Dermis blood vessel endothelial cell (primary cell): ENCODE data around the gene MCEMP1. TPM values are rescaled to one million over a fixed set of nuclear protein-coding genes. Genes with fewer than 3 reads are reported as not detected.

ENCODE experiments used
- DNase-seq: peaks from one replicate; pipeline ENCODE4 v3.0.0; 2010
- total RNA-seq: library from RNA; depleted of rRNA; stranded (reverse); fragments of >200 nt; gene quantifications from 2 replicates; pipeline ENCODE4 v1.2.3, GENCODE V29; 2014

Gene MCEMP1
- total RNA-seq, 1 donor from 2014 or later = not detected

DNA sequence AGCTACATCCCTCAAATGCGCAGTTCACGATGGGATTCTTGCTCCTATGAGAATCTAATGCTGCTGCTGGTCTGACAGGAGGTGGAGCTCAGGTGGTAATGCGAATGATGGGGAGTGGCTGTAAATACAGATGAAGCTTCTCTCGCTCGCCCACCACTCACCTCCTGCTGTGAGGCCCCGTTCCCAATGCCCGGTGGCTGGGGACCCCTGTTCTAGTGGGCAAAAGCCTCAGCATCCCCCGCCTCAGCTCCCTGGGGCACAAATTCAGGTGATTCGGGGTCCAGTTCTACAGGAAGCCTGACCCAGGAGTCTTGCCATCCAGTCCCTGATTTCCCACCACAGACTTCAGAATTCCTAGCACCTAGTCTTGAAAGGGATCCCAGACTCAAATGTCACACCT lies 4.4 kb upstream of the MCEMP1 start:
- DNase-seq = no peak

DNA sequence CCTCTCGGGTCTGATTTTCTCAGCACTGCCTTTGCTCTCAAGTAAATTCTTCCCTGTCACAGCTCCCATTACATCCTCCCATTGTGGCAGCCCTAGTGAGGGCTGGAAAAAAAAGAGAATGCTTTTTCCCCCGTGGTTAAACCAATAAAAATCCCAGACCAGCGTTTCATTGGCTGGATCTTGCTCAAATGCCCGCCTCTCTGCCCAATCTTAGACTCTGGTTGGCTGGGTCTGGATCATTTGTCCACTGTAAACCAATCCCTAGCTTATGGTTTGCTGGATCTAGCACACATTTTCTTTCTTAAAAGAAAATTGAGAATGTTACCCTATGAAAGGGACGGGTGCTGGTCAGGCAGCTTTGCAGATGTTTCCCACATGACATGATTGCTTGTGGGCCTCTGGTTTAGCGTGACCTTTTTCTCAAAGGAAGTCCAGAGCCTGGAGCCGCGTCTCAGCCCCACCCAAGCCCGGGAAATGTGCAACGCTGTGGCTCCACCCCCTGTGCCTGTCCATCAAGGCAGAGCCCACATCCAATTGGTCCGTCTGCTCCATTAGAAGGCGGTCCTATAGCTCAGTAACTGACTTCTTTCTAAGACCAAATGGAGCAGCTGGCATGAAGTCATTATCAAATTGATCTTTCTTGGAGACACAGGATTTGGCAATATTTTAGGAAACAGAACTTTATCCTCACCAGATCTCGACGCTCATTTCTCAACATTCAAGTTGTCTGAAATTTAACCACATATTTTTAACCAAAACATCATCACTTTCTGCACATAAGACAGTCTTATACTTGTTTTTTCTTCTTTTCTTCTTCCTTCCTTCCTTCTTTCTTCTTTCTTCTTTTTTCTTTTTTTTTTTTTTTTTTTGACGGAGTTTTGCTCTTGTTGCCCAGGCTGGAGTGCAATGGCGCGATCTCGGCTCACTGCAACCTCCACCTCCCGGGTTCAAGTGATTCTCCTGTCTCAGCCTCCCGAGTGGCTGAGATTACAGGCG lies 2.6 kb upstream of the MCEMP1 start:
- peak; percentile 59 for DNase-seq

DNA sequence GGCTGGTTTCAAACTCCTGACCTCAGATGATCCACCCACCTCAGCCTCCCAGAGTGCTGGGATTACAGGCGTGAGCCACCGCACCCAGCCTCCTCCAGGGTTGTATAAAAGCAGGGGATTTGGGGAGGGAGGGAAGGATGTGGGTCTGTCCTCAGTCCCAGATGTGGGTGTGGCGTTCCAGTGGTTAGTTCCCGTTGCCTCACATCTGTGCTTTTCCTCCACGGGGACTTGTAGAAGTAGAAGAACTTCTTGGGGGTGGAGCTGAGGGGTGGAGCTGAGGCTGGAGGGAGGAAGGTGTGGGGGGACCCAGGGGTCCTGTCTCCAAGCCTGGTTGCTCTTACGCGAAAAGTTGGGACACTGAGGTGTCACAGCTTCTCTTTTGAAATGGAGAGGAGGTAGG lies 514 bp upstream of the MCEMP1 start:
- no peak for DNase-seq

DNA sequence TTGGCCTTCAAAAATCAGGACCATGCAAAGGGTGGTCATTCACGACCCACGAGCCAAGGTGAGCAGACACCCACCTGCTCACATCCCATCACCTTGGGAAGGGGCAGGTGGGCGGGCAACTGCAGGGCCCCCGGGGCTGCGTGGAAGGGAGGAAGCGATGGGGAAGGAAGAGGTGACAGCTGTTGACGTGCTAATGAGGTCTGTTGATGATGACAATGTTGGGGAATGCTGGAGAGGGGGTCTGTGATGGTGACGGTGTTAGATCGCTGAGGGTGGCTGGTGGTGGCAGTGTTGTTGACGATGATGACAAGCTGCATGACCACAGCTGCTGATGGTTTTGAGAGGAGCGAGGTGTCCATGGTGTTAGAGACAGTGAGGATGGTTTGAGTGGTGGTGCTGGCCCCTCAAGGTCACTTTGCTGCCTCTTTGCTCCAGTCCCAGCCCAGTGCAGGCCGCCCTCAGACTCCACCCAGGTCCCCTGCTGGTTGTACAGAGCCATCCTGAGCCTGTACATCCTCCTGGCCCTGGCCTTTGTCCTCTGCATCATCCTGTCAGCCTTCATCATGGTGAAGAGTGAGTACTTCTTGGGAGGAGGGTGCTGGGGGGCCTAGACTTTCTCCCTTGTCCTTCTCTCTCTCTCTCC lies 900 bp downstream of the MCEMP1 start:
- DNase-seq = no peak

DNA sequence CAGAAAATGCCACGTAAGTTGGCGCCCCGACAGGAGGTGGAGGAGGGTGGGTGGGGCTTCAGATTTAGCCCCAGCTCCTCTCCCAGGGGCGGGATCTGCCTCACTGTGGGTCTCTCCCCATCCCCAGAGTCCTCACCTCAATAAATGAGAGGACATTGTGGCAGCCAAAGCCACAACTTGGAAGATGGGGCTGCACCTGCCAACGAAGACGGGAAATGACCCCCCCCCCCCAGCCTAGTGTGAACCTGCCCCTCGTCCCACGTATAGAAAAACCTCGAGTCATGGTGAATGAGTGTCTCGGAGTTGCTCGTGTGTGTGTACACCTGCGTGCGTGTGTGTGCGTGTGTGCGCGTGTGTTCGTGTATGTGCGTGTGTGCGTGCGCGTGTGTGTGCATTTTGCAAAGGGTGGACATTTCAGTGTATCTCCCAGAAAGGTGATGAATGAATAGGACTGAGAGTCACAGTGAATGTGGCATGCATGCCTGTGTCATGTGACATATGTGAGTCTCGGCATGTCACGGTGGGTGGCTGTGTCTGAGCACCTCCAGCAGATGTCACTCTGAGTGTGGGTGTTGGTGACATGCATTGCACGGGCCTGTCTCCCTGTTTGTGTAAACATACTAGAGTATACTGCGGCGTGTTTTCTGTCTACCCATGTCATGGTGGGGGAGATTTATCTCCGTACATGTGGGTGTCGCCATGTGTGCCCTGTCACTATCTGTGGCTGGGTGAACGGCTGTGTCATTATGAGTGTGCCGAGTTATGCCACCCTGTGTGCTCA lies 2.3 kb downstream of the MCEMP1 start:
- peak; percentile 38 for DNase-seq

DNA sequence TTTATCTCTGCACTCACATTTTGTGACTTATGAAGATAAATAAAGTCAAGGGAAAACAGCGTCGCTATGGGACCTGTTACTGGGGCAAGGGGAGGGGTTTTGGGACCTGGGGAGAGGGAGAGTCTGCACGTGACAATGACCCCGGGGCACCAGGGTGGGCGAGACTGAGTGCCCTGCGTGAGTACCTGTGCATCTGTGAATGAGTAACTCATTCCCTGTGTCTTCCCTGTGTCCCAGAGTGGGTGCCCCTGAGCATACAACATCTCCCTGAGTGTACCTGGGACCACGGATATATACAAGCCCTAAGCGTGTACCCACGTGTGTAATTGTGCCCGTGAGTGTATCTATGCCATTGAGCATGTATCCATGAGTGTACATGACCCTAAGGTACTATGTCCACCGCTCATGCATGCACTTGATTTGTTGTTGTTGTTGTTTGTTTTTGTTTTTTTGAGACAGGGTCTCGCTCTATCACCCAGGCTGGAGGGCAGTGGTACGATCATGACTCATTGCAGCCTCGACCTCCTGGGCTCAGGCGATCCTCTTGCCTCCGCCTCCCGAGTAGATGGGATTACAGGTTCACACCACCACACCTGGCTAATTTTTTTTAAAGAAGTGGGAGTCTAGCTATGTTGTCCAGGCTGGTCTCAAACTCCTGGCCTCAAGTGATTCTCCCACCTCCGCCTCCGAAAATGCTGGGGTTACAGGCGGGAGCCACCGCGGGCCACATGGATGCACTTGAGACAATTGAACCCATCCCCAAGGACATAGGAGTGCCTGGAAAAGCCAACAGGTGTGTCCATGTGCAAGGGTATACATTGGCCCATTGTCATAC lies 3.1 kb downstream of the MCEMP1 start:
- no peak for DNase-seq

DNA sequence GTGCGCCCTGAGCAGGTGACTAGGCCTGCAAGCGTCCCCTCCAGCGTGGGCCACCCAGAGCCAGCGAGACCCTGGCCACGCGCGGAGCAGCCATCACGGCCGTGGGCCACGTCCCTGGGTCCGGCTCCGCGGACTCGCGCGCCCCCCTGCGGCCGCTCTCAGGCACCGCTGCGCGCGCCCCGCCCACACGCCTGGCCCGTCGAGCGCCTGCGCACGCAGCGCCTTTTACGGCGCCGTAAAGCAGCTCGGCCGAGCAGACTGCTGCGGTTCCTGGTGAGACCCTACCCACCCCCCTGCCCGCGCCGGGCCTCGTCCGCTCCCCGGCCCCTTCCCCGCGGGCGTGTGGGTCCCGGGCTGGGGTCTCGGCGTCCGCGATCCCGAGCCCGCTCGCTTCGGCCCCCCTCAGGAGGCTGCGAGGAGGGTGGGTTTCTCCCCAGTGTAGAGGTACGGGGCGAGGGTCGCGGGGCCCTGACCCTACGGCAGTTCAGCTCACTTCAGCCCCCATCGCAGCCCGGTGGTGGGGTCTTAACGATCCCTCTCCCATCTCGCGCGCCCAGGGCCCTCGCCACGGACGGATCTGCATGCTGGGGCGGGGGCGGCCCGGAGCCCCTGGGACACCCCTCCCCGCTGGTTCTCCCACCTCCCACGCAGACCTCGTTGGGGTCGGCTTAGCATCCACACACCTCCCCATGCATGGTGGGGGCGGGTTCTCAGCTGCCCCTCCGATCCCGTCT lies 3.9 kb downstream of the MCEMP1 start, which contains the start of gene TRAPPC5:
TSS of gene TRAPPC5 (plus strand) at position 228 of the 734 bp plus-strand sequence. CDS start 1,421 bp downstream, outside the sequence.
- peak; percentile 89 for DNase-seq

DNA sequence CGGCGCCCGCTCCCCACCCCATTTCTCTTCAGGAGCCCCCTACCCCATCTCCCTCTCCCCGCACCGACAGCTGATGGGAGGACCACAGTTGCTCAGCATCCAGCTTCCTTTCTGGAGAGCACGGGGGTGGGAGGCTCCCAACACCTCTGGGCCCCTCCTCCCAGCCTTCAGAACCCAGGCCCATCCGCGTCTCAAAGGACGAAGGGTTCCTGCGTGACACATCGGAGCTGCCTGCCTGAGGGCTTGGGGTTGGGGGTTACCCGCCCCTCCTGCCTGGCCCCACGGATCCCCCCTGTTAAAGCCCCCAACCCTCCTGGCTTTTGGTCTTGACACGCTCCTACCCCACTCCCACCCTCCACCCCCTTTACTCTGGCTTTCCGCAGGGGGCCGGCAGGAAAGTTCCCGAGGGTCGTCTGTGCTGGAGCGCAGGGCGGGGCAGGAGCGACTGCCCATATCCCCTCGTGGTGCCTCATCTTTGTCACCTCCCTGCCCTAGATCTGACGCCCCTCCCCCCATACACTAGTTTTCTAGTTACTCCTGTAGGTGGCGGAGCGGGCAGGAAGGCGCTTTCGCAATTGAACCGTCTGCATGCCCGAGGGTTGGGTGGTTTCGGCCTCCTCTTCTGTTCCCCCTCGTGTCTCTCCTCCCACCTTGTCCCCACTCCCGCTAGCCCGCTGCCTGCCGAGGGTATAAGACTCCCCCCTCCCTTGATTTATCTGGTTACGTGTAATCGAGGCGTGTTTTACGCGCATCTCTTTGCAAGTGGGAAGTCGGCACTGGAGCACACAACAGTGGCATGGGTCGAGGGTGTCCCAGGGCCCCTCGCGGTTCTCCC lies 4.7 kb downstream of the MCEMP1 start:
- DNase-seq = peak; percentile 82

DNA sequence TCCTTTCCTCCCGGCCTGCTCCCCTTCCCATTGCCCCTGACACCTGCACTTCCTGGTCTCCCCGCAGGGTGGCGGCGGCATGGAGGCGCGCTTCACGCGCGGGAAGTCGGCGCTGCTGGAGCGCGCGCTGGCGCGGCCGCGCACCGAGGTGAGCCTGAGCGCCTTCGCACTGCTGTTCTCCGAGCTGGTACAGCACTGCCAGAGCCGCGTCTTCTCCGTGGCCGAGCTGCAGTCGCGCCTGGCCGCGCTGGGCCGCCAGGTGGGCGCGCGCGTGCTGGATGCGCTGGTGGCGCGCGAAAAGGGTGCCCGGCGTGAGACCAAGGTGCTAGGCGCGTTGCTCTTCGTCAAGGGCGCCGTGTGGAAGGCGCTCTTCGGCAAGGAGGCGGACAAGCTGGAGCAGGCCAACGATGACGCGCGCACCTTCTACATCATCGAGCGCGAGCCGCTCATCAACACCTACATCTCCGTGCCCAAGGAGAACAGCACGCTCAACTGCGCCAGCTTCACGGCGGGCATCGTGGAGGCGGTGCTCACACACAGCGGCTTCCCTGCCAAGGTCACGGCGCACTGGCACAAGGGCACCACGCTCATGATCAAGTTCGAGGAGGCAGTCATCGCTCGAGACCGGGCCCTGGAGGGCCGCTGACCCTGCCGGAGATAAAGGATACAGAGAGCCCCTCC lies 5.4 kb downstream of the MCEMP1 start:
- DNase-seq = no peak

DNA sequence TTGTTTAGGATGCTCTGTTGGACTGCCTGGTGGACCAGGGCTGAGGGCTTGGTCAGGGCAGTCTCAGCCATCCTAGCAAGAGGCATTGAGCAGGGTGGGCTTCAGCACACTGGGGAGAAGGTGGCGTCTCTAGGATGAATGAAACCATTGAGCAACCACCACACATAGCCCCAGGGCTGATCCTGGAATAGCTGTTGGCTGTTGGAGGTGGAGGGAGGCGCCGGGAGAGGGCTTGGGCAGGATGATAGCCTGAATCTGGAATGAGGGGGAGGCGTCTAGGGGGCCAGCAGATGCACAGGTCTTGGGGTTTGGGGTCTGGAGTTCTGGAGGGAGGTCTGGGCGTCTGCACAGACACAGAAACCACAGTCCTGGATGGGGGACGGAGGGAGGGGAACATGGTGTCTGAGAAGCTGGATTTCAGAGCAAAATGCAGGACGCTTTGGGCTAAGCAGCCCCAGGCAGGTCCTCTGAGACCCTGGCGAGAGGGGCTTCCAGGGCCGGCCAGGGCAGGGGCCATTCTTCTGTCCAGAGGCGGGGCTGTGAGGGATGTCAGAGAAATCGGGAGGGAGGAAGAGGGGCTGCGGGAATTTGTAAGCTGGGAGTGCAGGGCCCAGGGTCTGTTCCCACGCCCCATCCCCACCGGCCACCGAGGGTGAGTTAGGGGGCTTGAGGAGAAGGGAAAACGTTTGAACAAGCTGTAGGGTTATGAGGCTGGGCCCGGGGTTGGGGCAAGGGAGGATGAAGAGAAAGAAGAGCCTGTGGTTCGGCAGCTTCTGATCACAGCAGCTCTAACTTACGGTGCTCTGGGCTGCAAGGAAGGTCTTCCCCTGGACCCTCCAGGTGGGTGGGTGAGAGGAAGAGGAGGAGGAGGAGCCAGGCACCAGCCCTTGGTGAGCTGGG lies 8.9 kb downstream of the MCEMP1 start:
- DNase-seq = no peak

DNA sequence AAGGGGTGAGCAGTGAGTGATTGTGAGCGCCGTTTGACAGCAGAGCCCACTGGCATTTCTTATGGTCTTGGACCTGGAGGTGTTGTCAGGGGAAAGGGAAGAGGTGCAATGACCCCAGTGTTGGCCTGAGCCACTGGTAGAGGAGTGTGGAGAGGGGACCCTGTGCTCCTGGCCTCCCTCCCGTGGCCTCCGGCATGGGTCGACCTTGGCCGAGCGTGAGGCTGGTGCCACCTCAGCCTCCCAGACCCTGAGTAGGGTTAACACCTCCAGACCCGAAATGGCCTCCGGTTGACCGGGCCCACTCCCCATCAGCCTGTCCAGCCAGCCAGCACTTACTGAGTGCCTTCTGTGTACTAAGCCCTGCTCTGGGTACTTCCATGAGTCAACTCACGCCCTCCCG lies 10.3 kb downstream of the MCEMP1 start:
- DNase-seq = no peak

DNA sequence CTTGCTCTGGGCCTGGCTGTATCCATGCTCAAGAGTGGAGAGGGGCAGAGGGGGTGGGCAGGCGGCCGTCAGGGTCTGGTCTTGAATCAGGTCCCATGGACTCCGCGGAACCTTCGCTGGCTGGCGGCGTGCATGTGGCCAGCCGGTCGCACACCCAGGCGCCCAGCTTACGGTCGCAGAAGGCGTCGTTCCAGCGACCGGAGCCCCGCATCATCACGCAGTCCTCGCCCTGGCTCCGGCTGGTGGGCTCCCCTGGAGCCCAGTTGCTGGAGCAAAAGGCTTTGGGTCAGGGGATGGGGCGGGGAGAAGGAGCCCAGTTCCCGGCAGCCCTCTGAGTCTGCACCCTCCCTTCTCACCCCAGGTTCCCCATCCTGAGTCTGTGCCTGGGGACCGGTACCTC lies 12.3 kb downstream of the MCEMP1 start:
- no peak for DNase-seq

DNA sequence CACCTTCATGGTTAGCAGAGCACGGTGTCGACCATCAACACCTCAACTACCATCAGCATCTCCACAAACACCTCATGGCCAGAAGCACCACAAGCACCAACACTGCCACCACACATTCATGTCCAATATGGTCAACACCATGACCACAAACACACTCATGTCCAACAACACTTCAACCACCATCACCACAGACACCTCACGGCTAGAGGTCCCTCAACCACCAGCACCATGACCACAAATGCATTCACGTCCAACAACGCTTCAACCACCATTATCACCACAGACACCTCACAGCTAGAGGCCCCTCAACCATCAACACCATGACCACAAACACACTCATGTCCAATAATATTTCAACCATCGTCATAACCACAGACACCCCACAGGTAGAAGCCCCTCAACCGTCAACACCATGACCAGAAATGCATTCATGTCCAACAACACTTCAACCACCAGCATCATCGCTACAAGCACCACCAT lies 13.9 kb downstream of the MCEMP1 start:
- no peak for DNase-seq

DNA sequence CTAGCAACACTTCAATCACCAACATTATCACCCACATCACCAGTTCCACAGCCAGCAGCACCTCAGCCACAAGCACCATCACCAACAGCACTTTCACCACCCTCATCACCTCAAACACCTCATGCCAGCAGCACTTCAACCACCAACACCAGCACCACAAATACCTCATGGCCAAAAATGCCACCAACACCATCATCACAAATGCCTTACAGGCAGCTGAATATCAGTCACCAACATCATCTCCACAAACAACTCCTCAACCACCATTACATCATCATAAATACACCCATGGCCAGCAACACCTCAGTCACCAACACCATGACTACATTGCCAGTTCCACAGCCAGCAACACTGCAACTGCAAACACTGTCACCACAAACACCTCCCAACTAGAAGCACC lies 14.6 kb downstream of the MCEMP1 start:
- no peak for DNase-seq

DNA sequence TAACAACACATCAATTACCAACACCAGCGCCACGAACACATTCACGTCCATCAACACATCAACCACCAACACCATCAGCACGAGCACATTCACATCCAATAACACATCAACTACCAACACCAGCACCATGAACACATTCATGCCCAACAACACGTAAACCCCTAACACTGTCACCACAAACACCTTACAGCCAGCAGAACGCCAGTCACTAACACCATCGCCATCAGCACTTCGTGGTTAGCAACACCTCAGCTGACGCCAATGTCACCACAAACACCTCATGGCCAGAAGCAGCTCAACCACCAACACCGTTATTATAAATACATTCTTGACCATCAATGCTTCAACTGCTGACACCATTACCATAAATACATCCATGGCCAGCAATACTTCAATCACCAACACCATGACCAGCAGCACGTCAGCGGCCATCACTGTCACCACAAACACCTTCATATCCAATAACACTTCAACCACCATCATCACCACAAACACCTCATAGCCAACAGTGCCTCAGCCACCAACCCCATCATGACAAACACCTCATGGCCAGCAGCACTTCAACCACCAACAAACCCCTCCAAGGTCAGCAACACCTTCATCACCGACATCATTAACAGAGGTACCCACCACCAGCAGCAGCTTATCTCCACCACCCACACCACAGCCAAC lies 15.7 kb downstream of the MCEMP1 start:
- no peak for DNase-seq

DNA sequence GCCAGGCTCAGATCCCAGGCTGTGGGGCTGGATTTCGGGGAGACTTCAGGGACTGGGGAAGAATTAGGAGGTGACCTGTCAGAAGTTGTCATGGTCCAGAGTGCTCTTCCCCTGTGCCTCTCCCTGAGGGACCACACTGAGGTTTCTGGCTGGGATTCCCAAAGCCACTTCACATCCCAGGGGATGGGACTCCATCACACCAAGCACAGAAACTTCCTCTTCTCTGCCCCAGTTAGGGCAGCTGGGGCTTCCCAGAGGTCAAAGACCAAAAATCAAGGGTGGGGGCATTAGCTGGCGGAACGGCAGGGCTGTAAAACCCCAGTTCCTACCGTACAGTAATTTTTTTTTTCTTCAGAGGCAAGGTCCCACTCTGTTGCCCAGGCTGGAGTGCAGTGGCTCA lies 17.6 kb downstream of the MCEMP1 start:
- DNase-seq = no peak

DNA sequence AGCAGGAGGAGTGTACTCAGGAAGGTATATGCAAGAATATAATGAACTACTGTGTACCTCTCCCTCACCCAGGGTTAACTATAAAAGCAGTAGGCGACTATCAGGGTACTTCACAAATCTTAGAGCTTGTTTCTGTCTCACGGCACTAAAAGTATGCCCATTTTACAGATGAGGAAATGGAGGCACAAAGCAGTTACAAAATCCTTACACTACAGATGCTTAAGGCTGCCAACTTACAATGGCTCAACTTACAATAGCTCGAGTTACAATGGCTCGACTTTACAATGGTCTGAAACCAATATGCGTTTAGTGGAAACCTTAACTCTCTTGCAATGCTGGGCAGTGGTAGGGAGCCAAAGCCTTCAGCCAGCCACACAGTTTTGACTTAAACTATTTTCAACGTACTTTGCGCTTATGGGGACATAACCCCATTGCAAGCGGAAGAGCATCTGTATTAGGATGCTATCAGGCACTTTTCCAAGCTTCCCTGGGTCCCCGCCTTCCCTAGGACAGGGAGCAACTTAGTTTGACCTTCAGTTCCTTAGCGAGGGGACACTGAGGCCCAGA lies 20.9 kb downstream of the MCEMP1 start:
- DNase-seq = no peak

DNA sequence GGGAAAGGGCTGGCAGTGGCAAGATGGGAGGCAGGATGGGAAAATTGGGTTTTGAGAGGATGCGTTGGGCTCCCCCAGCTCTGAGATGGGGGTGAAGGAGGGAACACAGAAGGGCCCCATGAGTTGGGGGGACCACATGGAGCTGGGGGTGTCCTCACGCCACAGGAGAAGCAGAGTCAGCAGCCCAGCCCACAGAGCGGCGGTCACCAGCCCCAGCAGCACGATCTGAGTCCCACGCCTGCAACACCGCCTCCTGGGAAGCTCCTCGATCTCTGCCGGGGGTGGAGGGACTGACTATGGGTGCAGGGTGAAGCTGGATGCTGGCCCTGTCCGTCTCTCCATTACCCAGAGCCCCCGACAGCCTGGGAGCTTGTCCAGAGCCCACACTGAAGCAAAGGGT lies 21.7 kb downstream of the MCEMP1 start:
- no peak for DNase-seq
